DMS53 treated with DMSO at 0.1 percent for 48 hours (cell line): ENCODE data around the gene MOB4.
"Not testable (repeated sequence)": the region's sequence is repeated elsewhere in the genome, so short reads cannot be mapped to it uniquely, and the experiment has no call there.

Experiments used
- DNase-seq: peaks from one replicate; lab custom pipeline; 2025; ENCODE audit not compliant: unreplicated experiment; lab: John Stamatoyannopoulos, UW

The MOB4 gene

DNA sequence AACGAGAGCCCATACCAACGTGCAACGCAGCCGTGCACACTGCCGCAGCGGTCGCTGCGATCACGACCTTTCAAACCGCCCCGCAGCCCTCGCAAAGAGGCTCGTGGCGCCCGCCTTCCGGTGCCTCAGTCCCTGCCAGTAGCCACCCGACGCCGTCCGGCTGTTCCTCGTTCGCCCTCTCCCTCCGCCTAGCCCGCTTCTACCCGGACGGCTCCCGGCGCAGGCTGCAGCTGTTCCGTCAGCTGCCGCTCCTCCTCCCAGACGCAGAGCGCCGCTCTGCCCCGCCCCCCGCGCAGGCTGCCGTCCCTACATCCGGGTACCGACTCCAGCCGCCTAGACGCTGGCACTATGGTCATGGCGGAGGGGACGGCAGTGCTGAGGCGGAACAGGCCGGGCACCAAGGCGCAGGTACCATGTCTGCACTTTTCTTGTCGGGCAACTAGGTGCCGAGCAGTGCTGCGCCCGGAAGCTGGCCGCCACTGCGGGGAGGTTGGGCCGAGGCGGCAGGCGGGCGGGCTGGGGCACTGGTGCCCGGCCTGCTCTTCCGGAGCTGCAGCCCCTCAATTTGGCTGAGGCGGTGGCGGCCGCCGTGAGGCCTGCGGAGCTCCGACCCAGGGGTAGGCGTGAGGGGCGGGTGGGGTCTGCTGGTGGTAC lies at the start of gene MOB4:
Gene MOB4 (plus strand): TSS at position 328 of the 654 bp plus-strand sequence. CDS start 21 bp downstream, at position 349.
- peak; percentile 86 for DNase-seq

GRCh38 chr2:197472166-197472565 lies 43.7 kb upstream of the MOB4 start:
- no peak for DNase-seq

DNA sequence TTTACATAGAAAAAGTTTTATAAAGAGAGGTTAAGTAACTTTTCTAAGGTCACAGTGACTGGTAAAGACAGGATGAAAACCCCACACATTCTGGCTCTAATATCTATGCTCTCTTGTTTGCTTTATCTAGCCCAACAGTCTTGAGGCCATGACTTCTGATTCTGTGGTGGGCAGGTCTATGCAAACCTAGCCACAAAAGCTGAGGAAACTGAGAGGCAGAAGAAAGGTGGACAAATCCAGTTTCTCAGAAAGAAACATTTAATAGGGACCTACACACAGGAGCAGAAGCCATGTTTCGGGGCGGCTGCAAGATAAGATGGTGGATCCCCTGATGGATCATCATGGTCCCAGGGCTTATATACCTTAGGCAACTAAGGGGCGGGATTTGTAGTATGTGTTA lies 38.1 kb upstream of the MOB4 start:
- no peak for DNase-seq

DNA sequence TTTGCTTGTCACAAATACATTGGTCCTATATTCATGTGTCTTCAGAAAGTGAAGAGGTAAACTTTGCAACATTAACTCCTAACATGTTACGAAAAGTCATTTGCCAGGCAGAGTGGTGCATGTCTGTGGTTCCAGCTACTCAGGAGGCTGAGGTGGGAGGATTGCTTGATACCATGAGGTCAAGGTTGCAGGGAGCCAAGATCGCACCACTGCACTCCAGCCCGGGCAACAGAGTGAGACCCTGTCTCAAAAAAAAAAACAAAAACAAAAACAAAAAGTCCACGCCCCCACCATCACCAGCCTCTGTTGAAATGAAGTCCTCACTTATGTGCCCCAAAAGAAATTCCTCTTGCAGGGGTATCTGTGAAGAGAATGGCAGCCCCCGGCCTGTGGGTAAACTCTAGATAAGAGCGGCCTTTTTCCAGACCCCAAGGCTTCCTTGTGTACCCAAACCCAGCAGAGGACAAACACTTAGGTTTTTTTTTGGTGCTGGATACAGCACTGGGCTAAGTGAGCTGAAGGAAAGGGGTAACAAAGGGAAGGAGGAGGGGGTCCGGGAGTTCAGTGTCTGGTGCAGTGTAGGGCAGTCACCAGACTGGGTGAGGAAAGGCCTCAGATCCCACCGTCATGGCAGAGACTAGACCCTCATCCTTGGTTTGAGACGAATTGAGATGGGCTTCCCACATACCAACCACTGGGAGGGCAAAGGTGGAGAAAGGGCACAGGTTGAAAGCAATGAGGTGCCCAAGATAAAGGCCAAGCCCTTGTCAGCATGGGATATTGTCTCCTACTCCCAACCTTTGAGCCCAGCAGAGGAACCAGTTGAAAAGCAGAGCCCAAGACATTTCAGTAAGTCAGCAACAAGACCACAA lies 35.5 kb upstream of the MOB4 start:
- no peak for DNase-seq

- DNase-seq = not testable (repeated sequence)
Measured at GRCh38 chr2:197484248-197484647, 31.6 kb upstream of the MOB4 start.

- DNase-seq = no peak
Measured at GRCh38 chr2:197486175-197486574, 29.7 kb upstream of the MOB4 start.

DNA sequence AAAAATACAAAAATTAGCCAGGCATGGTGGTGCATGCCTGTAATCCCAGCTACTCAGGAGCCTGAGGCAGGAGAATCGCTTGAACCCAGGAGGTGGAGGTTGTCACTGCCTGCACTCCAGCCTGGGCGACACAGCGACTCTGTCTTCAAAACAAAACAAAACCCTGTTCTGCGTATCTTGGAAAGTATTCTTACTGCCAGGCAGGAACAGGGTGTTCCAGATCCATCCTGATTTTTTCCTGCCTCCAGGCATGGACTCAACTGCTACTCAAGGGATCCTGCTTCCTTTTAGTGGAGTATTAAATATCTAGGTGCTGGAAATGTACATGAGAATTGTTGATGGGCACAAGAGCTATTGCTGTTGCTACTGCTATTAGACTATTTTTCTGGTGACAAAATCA lies 28.5 kb upstream of the MOB4 start:
- no peak for DNase-seq

GRCh38 chr2:197495433-197496134 lies 20.3 kb upstream of the MOB4 start:
- DNase-seq = no peak

GRCh38 chr2:197496695-197497094 lies 19.2 kb upstream of the MOB4 start:
- no peak for DNase-seq

GRCh38 chr2:197497326-197497725 lies 18.5 kb upstream of the MOB4 start:
- no peak for DNase-seq

GRCh38 chr2:197498235-197498936 lies 17.5 kb upstream of the MOB4 start:
- no peak for DNase-seq

DNA sequence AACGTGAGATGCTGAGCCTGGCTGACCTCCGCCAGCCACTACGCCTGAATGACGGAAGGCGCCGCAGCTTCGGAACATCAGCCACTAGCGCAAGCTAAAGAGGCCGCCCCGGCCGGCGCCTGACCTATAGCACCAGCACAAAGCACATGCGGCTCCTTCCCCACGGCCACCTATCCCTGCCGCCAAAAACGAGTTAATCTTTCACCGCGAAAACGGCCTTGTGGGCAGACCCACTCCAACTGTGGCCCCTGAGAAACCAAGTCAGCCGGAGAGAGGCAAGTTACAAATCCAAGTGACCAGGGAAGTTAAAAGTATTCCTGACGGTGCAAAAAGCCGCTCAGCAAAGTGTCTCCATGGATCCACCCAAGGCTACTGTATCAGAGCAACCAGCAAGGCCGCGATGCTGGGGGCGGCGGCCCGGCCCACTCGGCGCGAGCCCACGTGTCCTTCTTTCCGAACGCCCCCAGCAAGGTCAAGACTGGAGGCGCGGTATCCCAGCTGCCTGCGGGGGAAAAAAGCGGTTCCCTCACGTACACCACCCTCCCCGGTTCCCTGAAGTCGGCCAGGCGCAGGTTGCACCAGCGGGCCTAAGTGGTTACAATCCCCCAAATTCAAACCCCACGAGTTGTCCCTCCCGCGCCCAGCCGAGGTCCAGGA lies 16.8 kb upstream of the MOB4 start:
- DNase-seq = peak; percentile 18

DNA sequence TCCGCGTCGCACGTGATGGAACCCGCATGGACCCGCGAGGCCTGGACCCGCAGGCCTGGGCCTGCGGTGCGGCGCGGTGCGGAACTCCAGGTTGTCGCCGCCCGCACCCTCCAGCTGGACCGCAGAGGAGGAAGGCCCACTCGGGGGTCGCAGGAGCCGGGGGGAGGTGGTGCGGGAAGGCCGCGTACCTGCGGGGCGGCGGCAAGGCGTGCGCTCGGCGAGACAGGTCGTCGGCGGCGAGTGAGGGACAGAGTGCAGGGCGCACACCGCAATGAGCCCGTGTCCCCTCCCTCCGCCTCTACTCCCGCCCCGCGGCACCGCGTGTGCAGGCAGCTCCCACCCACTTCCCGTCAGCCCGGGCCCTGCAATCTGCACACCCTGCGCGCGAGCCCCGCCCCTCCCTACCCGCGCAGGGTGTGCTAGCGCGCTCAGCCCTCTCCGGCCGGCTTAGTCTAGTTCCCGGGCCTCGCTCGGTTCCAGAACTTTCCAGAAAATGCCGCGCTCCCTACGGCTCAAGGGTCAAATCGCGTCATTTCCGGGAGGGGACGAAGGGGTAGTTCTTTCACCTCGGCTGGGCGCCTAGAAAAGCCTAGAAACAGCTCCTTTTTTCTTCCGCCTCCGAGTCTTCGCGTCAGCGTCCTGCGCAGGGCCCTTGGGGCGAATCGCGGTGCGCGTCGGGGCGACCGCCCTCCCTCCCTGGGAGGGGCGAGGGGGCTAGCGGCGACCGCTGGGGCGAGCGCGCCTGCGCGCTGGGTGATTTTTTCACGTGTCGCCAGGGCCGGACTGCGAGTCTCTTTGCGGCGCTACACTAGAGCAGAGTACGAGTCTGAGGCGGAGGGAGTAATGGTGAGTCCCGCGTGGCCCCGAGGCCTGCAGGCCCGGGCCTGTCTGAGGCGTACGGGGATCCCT lies 16.0 kb upstream of the MOB4 start, which contains the start of the genes HSPD1 and HSPE1:
Gene HSPD1 (minus strand): TSS at position 247 of the 909 bp plus-strand sequence. CDS start 992 bp downstream, outside the sequence.
Gene HSPE1 (plus strand): TSS at position 786 of the 909 bp plus-strand sequence. CDS start 58 bp downstream, at position 844.
- peak; percentile 99 for DNase-seq

- peak; percentile 35 for DNase-seq
Measured at GRCh38 chr2:197500503-197501131, 15.2 kb upstream of the MOB4 start.

- DNase-seq = no peak
Measured at GRCh38 chr2:197502201-197502600, 13.7 kb upstream of the MOB4 start.

DNA sequence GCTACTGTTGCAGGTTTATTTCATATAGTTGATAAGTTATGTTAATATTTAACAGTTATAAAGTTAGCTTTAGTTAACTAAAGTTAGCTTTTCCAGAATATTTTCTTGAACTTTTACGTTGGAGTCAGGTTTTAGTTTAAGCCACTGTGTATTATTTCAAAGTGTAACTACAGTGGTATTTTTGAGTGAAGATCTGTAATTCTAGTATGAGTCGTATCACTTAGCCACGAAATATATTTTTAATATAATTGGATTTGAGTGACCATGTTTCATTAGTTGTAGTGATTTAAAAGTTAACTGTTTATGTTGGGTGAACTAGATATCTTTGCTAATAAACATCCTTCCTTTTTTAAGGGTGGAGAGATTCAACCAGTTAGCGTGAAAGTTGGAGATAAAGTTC lies 13.2 kb upstream of the MOB4 start:
- no peak for DNase-seq

GRCh38 chr2:197504000-197504399 lies 11.9 kb upstream of the MOB4 start:
- no peak for DNase-seq

GRCh38 chr2:197504512-197504911 lies 11.4 kb upstream of the MOB4 start:
- no peak for DNase-seq

- no peak for DNase-seq
Measured at GRCh38 chr2:197506658-197507057, 9.2 kb upstream of the MOB4 start.
